ENCODE data around the gene ASXL1.

ASXL1 gene

GRCh38 chr20:32411955-32412706 is 54.0 kb downstream of the ASXL1 start:
- DNase-seq, result no peak

- DNase-seq, result no peak
Observed at GRCh38 chr20:32415494-32415893, 57.4 kb downstream of the ASXL1 start.

GRCh38 chr20:32416206-32416605 is 58.1 kb downstream of the ASXL1 start:
- DNase-seq, result no peak

- peak; percentile 39 for DNase-seq
Observed at GRCh38 chr20:32418376-32418775, 60.2 kb downstream of the ASXL1 start.

- DNase-seq, result no peak
Observed at GRCh38 chr20:32421290-32421689, 63.2 kb downstream of the ASXL1 start.

- DNase-seq, result no peak
Observed at GRCh38 chr20:32427996-32428395, 69.9 kb downstream of the ASXL1 start.

- no peak for DNase-seq
Observed at GRCh38 chr20:32429343-32429742, 71.2 kb downstream of the ASXL1 start.

- DNase-seq, result no peak
Observed at GRCh38 chr20:32429745-32430360, 71.7 kb downstream of the ASXL1 start.

- no peak for DNase-seq
Observed at GRCh38 chr20:32431457-32431856, 73.3 kb downstream of the ASXL1 start.

- no peak for DNase-seq
Observed at GRCh38 chr20:32432277-32432676, 74.1 kb downstream of the ASXL1 start.

- no peak for DNase-seq
Observed at GRCh38 chr20:32433311-32434021, 75.3 kb downstream of the ASXL1 start.

GRCh38 chr20:32434434-32434833 is 76.3 kb downstream of the ASXL1 start:
- no peak for DNase-seq

- DNase-seq, result no peak
Observed at GRCh38 chr20:32435449-32436107, 77.4 kb downstream of the ASXL1 start.

- no peak for DNase-seq
Observed at GRCh38 chr20:32436142-32436861, 78.2 kb downstream of the ASXL1 start.

- DNase-seq, result no peak
Observed at GRCh38 chr20:32436968-32437367, 78.8 kb downstream of the ASXL1 start.

- peak; percentile 20 for DNase-seq
Observed at GRCh38 chr20:32437391-32438074, 79.4 kb downstream of the ASXL1 start.

- no peak for DNase-seq
Observed at GRCh38 chr20:32438331-32438858, 80.3 kb downstream of the ASXL1 start.

- DNase-seq, result peak; percentile 32
Observed at GRCh38 chr20:32439132-32439829, 81.2 kb downstream of the ASXL1 start.

GRCh38 chr20:32440069-32440757 is 82.1 kb downstream of the ASXL1 start:
- no peak for DNase-seq

- no peak for DNase-seq
Observed at GRCh38 chr20:32440758-32441078, 82.6 kb downstream of the ASXL1 start.

- no peak for DNase-seq
Observed at GRCh38 chr20:32441638-32442037, 83.5 kb downstream of the ASXL1 start.
